ENCODE measurements around the gene TMEM178A.
A peak's percentile ranks its signal among the peaks of the same experiment; 100 is the strongest.
"Not testable (repeated sequence)": the region's sequence is repeated elsewhere in the genome, so short reads cannot be mapped to it uniquely, and the experiment has no call there.

Gene TMEM178A

GRCh38 chr2:39723946-39724827, 58.5 kb downstream of the TMEM178A start:
- Histone ChIP-seq H3K4me2 (ENCODE audit: low read length) (no peak overlapping the region), H3K79me2 (no peaks in the 10 kb centered on the region), H3K36me3 (ENCODE audit: control insufficient read depth, insufficient read depth, low read length) (no peaks in the 10 kb centered on the region), H3K9ac (no peak overlapping the region), H3K27ac (no peak overlapping the region), H3K4me1 (no peaks in the 10 kb centered on the region), H3K9me3 (ENCODE audit: control insufficient read depth, low read length) (no peaks in the 10 kb centered on the region), H2AFZ (no peak overlapping the region), H3K27me3 (ENCODE audit: control insufficient read depth, insufficient read depth, low read length) (no peaks in the 10 kb centered on the region), H3K4me3 (ENCODE audit: low read depth, low read length) (no peak overlapping the region)
- TF ChIP-seq CTCF (IDR thresholded peaks at IDR 0.05), result no peak

GRCh38 chr2:39724828-39725144, 59.1 kb downstream of the TMEM178A start:
- H3K9me3 ChIP-seq (ENCODE audit: control insufficient read depth, low read length), result no peaks in the 10 kb centered on the region
- no peak overlapping the region for H3K4me3 ChIP-seq (ENCODE audit: low read depth, low read length)
- no peak for TF ChIP-seq CTCF (IDR thresholded peaks at IDR 0.05)
- no peaks in the 10 kb centered on the region for H3K79me2 ChIP-seq
- H3K4me1 ChIP-seq, result no peaks in the 10 kb centered on the region
- H3K9ac ChIP-seq, result no peak overlapping the region
- no peak overlapping the region for H2AFZ ChIP-seq
- H3K27me3 ChIP-seq (ENCODE audit: control insufficient read depth, insufficient read depth, low read length), result no peaks in the 10 kb centered on the region
- H3K27ac ChIP-seq, result no peak overlapping the region
- H3K36me3 ChIP-seq (ENCODE audit: control insufficient read depth, insufficient read depth, low read length), result no peaks in the 10 kb centered on the region
- no peak overlapping the region for H3K4me2 ChIP-seq (ENCODE audit: low read length)

- H2AFZ ChIP-seq, result no peak overlapping the region
- H3K9ac ChIP-seq, result no peak overlapping the region
These were observed 59.7 kb downstream of the TMEM178A start for GRCh38 chr2:39725401-39725800.

GRCh38 chr2:39728085-39728484, 62.4 kb downstream of the TMEM178A start:
- not testable (repeated sequence) for H3K9ac ChIP-seq; H3K27ac ChIP-seq; H3K4me1 ChIP-seq; H2AFZ ChIP-seq; H3K36me3 ChIP-seq (ENCODE audit: control insufficient read depth, insufficient read depth, low read length); H3K79me2 ChIP-seq; H3K4me3 ChIP-seq (ENCODE audit: low read depth, low read length); H3K9me3 ChIP-seq (ENCODE audit: control insufficient read depth, low read length); H3K27me3 ChIP-seq (ENCODE audit: control insufficient read depth, insufficient read depth, low read length); H3K4me2 ChIP-seq (ENCODE audit: low read length)

More at GRCh38 chr2:39725401-39725800, 59.7 kb downstream of the TMEM178A start:
- Histone ChIP-seq H3K27ac (no peak overlapping the region), H3K4me2 (ENCODE audit: low read length) (no peak overlapping the region), H3K79me2 (no peaks in the 10 kb centered on the region), H3K9me3 (ENCODE audit: control insufficient read depth, low read length) (no peaks in the 10 kb centered on the region), H3K4me1 (no peaks in the 10 kb centered on the region), H3K27me3 (ENCODE audit: control insufficient read depth, insufficient read depth, low read length) (no peaks in the 10 kb centered on the region), H3K4me3 (ENCODE audit: low read depth, low read length) (no peak overlapping the region), H3K36me3 (ENCODE audit: control insufficient read depth, insufficient read depth, low read length) (no peaks in the 10 kb centered on the region)
- no peak for TF ChIP-seq CTCF (IDR thresholded peaks at IDR 0.05)

- TF ChIP-seq CTCF (IDR thresholded peaks at IDR 0.05), result peak; percentile 45
- no peaks in the 10 kb centered on the region for H3K9me3 ChIP-seq (ENCODE audit: control insufficient read depth, low read length)
- H3K4me3 ChIP-seq (ENCODE audit: low read depth, low read length), result no peak overlapping the region
- no peaks in the 10 kb centered on the region for H3K79me2 ChIP-seq
- H3K9ac ChIP-seq, result no peak overlapping the region
- H3K36me3 ChIP-seq (ENCODE audit: control insufficient read depth, insufficient read depth, low read length), result no peaks in the 10 kb centered on the region
- no peak overlapping the region for H2AFZ ChIP-seq
- no peak overlapping the region for H3K4me2 ChIP-seq (ENCODE audit: low read length)
- no peak overlapping the region for H3K27ac ChIP-seq
- no peaks in the 10 kb centered on the region for H3K4me1 ChIP-seq
- no peaks in the 10 kb centered on the region for H3K27me3 ChIP-seq (ENCODE audit: control insufficient read depth, insufficient read depth, low read length)
These were observed 63.2 kb downstream of the TMEM178A start for GRCh38 chr2:39728941-39729351.

All from parathyroid adenoma (tissue), 2 donors.